GM12865 (cell line): ENCODE measurements around the gene FRMD4A.

Experiments used
- DNase-seq: peaks from one replicate; pipeline ENCODE4 v3.0.0; 2010; ENCODE audit warnings: low read depth
- H3K4me3 ChIP-seq: 2 replicates; pipeline ENCODE4 v1.5.1; 2011; ENCODE audit warnings: mild to moderate bottlenecking, low read depth, low read length, control low read depth
- TF ChIP-seq, protein P1 (sequence below): IDR thresholded peaks from 2 replicates; pipeline ENCODE4 v1.5.1; 2011; ENCODE audit warnings: low read length, control low read depth, low read depth, inconsistent platforms; ENCODE audit not compliant: insufficient read depth; ENCODE audit errors: missing control alignments

The FRMD4A gene

DNA sequence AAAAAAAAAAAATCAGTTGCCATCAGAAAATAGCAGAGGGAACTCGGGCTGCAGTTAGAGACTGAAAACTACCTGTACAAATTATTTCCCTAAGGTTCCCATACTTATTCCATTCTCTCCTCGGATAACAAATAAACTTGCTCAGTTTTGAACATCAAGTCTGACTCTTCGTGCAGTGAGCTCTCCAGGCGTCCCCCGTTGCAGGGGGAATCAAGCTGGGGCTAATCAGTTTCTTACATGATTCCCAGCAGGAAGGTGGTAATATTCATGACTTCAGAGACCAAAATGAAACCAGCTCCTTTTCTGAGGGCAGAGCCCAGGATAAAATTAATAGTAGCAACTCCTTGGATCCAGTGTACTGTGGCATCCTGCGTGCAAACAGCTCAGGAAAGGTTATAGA is 135.3 kb downstream of the FRMD4A start:
- TF ChIP-seq, protein P1, sequence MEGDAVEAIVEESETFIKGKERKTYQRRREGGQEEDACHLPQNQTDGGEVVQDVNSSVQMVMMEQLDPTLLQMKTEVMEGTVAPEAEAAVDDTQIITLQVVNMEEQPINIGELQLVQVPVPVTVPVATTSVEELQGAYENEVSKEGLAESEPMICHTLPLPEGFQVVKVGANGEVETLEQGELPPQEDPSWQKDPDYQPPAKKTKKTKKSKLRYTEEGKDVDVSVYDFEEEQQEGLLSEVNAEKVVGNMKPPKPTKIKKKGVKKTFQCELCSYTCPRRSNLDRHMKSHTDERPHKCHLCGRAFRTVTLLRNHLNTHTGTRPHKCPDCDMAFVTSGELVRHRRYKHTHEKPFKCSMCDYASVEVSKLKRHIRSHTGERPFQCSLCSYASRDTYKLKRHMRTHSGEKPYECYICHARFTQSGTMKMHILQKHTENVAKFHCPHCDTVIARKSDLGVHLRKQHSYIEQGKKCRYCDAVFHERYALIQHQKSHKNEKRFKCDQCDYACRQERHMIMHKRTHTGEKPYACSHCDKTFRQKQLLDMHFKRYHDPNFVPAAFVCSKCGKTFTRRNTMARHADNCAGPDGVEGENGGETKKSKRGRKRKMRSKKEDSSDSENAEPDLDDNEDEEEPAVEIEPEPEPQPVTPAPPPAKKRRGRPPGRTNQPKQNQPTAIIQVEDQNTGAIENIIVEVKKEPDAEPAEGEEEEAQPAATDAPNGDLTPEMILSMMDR: no peak
- no peak overlapping the region for H3K4me3 ChIP-seq
- DNase-seq: no peak

DNA sequence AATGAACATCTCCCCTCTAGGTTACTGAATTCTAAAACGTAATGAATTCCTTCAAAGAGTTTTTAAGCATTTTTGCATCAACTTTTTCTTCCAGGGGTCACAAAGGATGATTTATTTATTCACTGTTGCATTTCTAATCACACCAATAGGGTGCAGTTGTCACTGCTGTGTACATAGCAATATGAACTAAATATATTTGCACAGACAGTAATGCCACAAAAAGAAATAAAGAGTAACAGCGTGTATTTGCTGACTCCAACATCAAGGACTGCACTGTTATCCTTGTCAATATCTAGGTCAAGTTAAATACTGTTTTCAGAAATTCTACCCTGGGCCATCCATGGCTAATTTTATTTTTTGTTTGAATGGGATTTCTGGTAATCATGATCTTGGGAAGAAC is 138.0 kb downstream of the FRMD4A start:
- no peak for DNase-seq
- TF ChIP-seq, protein P1: no peak
- H3K4me3 ChIP-seq: no peak overlapping the region

DNA sequence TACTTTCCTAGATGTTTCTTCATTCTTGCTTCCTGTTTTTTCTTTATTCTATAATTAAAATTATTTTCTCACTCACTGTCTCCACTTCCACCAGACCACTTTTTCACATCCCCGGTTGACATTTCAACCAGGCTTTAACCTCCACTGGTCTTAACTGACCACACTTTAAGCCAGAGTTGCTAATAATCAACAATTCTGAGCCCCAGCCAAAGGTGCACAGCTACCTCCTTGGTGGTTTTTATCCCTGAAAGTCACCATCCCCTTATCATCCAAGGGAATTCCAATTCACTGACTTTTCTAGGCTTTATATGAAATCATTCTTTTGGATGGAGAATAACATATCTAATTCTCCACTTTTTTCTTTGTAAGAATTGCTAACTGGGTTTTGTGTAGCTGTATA is 138.9 kb downstream of the FRMD4A start:
- DNase-seq: no peak
- TF ChIP-seq, protein P1: no peak
- H3K4me3 ChIP-seq: no peak overlapping the region

DNA sequence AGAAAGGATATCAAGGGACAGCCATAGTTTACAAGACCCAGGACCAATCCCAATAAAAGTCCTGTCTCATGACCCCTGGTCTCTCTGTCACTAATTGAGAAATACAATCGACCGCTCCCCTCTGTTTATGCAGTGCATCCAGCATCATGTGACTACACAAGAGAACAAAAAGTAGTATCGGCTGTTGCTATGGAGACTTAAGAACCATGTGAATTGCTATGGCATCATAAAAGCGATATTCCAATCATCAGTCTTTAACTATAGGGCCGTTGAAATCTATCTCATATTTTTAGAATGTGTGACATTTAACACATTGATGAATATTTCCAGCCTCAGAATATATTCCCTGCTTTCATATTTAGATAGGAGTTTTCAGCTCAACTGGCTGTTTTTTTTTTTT is 139.3 kb downstream of the FRMD4A start:
- DNase-seq: no peak
- H3K4me3 ChIP-seq: no peak overlapping the region
- TF ChIP-seq, protein P1: no peak

DNA sequence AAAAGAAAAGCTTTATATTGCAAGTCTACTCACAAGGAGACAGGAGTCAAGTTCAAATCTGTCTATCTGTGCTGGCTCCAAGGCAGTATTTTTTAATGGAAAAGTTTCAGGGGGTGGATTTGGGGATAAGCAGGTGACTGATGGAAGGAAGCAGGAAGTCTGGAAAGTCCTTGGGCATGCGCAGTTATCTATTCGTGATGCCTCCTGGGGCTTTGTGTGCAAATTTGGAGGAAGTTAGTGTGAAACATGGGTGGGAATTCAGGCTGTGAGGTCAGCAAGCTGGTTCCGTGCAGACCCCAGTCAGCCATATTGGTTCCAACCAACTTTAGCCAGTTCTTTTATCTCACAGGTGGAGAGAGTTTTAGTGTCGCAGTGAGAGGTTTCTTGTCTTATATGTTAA is 140.0 kb downstream of the FRMD4A start:
- TF ChIP-seq, protein P1: no peak
- DNase-seq: no peak

DNA sequence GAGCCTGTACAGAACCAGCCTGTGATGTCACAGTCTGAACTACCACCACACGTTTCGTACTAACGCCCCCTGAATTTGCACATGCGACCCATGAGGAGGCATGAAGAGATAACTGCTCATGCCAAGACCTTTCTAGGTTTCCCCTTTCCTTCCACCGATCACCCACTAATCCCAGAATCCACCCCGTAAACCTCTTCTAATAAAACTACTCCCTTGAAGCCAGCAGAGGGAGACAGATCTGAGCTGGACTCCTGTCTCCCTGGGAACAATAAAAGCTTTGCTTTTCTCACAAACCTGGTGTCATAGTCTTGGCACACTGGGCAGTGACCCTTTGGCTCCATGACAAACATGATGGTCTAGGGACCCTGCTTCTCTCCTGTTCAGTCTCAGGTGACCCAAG is 144.5 kb downstream of the FRMD4A start:
- H3K4me3 ChIP-seq: no peak overlapping the region
- peak; percentile 37 for DNase-seq
- TF ChIP-seq, protein P1: peak; percentile 46

More for the DNA sequence above, 140.0 kb downstream of the FRMD4A start:
- no peak overlapping the region for H3K4me3 ChIP-seq

DNA sequence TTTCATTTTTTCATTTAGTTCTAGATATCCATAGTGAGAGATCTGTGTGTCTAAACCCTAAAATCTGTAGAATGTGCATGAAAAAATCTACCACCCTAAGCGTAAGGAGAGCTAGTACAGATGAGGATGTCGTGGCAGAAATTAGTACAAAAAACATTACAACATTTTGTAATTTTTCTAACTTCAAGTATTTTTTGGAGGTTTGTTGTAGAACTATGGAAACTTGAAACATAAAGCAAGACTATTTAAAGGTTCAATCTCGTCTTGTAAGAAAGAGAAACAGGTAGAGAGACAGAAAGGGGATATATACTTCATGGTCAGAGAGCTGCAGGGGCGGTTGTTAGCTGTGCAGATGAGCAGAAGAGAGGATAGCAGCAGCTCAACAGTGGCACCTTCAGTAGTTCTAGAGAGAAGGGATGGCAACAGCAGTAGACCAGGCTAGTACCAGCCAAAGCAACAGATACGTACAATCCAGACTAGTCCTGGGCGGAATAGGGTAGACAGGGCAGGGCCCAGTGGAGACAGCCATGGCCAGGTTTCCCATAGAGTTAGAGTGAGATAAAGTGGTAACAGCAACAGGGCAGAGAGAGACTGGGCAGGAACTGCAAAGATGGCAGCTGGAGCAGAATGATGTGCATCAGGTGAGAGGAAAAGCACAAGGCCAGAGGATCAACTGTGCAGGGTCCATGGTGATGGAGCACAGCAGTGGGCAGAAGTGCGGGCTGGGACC is 145.2 kb downstream of the FRMD4A start:
- DNase-seq: peak; percentile 97
- TF ChIP-seq, protein P1: peak; percentile 19
- H3K4me3 ChIP-seq: peak overlapping the region; percentile 61
